Activated CD4-positive, alpha-beta T cell treated with anti-CD3 and anti-CD28 coated beads, Interleukin-10, Interleukin-2, amounts not matched to agents 100 ng/mL and 50 ng/mL, durations not matched to agents 16 hours and 8 hours (primary cell): ENCODE results near the gene NPSR1.
"Not testable (repeated sequence)": the region's sequence is repeated elsewhere in the genome, so short reads cannot be mapped to it uniquely, and the experiment has no call there.

Source experiments
- DNase-seq: peaks from one replicate; pipeline ENCODE4 v3.0.0-alpha.2; 2020

Gene NPSR1, protein sequence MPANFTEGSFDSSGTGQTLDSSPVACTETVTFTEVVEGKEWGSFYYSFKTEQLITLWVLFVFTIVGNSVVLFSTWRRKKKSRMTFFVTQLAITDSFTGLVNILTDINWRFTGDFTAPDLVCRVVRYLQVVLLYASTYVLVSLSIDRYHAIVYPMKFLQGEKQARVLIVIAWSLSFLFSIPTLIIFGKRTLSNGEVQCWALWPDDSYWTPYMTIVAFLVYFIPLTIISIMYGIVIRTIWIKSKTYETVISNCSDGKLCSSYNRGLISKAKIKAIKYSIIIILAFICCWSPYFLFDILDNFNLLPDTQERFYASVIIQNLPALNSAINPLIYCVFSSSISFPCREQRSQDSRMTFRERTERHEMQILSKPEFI

GRCh38 chr7:34657632-34658268, at the start of gene NPSR1:
TSS of gene NPSR1 (plus strand) at chr7:34658218. CDS start at chr7:34658413, 195 bp downstream.
- no peak for DNase-seq

DNA sequence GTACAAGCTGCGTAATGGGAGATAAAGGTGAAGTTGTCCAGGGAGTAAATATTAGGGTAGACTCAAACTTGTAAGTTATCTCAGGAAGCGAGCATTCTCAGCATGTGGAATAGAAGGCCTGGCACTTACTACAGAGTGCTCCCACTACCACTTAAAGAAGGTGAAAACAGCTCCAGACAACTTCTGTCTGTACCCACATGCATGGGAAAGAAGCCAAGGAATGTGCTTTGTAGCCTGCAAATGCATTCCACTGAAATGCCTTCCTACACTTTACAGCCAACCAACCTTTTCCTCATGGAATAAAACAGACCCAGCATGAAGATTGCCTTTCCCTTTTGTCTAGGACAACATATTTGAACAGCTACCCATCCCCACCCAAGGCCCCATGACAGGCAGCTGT, 45.4 kb upstream of the NPSR1 start:
- DNase-seq, result no peak

- DNase-seq, result no peak
These were observed 37.6 kb upstream of the NPSR1 start for GRCh38 chr7:34620425-34620824.

DNA sequence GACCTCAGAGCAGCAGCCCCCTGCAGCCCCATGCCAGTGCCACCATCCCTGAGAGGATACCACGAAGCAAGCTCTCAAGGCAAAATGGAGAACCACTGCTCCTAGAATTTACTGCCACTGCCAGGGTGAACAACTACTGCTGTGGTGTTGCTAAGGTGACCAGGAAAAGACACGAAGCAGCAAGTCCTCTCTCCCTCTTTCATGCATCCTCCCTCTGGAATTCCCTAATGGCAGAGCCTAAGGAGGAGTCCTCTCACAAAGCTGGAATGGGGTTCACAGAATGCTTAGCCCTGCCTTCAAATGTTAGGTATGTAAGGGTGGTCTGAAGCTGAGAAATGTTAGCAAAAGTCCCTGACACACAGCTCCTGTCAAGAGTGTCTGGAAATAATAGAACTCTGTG, 35.8 kb upstream of the NPSR1 start:
- DNase-seq, result no peak

DNA sequence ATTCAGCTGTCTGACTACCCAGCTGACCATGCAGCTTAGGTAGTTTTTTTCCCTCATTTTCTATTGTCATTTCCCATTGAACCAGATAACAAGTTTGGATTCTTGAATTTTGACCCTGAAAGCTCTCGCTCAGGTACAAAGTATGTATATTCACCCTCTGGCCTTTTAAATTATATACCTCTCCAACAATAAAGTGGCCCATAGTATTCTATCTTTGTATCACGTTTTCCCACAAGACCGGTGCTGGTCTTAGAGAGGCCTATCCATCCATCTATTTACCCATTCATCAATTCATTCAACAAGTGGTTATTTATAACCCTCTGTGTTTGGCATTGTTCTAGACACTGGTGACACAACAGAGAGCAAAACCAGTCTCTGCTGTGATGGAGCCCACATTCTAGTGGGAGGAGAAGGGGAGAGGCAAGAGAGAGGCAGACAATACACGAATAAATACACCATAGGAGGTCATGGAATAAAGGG, 35.2 kb upstream of the NPSR1 start:
- DNase-seq, result no peak

DNA sequence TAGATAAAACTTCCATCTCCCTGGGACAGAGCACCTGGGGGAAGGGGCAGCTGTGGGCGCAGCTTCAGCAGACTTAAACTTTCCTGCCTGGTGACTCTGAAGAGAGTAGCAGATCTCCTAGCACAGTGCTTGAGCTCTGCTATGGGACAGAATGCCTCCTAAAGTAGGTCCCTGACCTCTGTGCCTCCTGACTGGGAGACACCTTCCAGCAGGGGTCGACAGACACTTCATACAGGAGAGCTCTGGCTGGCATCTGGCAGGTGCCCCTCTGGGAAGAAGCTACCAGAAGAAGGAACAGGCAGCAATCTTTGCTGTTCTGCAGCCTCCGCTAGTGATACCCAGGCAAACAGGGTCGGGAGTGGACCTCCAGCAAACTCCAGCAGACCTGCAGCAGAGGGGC, 29.4 kb upstream of the NPSR1 start:
- not testable (repeated sequence) for DNase-seq

- no peak for DNase-seq
These were observed 5.2 kb upstream of the NPSR1 start for GRCh38 chr7:34652809-34653208.

- DNase-seq, result no peak
These were observed 4.2 kb upstream of the NPSR1 start for GRCh38 chr7:34653787-34654186.

GRCh38 chr7:34655384-34655783, 2.6 kb upstream of the NPSR1 start:
- DNase-seq, result no peak

- DNase-seq, result no peak
These were observed 2.0 kb upstream of the NPSR1 start for GRCh38 chr7:34656041-34656440.

DNA sequence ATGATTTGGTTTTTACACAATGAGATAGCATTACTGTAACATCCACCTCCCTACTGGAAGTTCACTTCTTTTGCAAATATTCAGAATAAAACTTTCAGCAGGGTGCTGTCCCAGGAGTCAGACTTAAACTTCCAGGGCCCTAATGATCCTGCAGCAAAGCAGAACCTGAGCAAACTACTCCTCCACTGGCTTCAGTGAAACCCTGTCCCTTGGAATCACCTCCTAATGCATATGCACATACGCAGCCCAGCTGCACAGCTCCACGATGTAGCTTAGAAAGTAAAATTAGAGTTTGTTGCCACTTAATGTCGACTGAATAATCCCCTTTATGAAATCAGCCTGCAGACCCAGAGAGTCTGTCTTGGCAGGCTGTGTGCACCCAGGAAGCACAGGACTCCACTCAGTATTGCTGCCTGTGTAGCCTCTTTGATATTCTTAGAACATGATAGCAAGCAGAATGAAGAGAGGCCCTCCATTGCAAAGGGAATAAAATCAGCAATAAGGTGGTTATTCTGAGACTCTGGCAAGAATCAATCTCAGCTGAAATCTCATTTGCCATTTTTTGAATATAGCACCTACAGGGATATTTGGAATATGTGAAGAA, 1.6 kb downstream of the NPSR1 start:
- DNase-seq, result no peak

DNA sequence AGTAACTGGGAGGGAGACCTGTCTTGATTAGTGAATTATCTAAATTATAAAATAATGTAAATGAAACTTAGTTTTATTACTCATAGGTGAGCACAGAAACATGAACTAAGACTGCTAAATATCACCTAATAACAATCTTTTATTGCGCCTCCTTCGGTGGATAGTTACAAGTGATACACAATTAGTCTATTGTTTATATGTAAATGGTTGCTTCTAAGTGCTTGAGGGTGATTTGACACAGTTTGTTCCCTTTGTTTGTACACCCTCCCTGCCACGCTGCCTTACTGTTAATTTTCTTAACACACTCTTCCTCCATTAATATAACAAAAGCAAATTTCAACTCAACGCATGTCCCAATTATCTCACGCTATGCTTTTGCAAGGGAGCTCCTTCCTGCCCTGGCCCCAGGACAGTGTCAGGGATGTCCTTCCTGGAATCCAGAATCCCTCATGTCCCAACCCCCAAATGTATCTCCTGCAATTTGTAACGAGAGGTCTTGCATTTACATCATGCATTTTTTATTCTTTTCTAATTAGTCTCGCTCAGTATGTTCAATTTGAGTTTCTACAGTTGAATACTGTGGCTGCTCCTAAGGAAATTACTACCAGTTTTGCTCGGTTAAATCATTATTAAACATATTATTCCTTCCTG, 4.2 kb downstream of the NPSR1 start:
- no peak for DNase-seq

DNA sequence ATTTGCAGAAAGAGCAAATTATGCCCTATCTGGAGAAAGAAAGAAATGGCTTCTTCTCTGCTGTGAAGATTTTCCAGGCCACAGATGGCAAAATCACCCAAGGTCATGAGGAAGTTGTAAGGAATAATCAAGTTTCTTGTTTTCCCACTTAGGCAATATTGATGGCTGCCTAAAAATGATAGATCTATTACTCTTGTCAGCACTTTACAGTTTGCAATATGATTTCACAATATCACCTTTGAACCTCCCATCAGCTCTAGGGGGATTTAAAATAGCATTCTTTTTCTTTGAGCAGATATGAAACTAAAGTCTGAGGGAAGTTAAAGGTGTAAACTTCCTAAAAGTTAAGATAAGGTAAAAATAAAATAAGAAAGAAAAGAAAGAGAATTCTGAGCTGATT, 6.7 kb downstream of the NPSR1 start:
- no peak for DNase-seq

DNA sequence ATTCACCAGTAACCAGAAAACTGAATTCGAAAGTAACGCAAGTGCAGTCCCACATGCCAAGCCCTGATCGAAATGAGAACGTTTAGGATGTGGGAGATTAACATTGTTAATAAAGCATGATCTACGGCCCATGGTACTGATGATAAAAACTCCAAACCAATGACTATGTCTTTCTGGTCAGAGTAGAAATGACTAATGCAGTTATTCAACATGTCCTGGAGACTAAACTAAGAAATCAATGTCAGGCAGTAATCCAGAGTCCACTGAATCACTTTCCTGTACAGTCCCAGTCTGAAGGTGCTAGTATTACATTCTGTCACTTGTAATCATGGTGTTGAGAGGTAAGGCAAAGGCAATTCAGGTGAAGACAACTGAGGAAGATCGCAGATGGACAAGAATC, 14.4 kb downstream of the NPSR1 start:
- DNase-seq, result no peak

DNA sequence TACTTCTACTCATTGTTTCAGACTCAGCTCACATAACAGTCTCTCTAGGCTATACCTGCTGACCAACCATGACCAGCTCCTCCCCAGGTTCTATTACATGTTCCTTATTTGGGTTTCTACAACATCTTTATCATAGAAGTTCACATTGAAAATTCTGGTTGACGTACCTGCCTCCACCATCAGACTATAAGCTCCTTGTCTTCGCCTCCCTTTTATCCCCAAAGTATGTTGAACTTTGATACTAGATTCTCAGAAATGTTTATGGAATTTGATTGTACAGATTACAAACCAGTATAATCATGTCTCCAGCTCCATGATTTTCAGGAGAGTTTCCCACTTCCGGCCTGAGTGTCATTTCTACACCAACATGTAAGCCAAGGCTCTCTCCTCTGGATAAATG, 15.0 kb downstream of the NPSR1 start:
- no peak for DNase-seq

DNA sequence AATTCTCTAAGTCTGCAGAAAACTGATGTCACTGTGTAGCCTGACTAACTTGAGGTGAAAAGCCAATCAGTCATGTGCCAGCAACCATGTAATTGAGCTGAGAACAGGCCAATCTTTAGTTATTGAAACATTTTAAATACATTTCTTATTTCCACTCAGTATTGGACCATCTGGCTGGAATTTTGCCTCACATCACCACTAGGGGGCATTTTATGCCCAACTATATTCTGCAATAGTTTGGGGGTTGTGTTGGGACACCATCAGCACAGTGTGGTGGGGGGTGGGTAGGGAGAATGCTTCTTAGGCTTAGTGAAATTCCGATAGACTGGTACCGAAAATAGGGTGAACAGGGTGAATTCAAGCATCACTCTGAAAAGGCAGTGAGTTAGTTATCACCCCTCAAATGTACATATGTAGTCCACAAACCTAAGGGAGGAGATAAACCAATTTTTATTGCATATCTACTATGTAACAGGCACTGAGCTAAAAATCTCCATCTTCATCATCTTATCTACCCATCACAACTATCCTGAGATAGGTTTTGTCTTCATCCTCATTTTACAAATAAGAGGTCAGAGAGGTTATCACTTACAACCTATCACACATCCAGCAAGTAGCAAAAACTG, 17.8 kb downstream of the NPSR1 start:
- peak; percentile 39 for DNase-seq

- DNase-seq, result no peak
These were observed 19.5 kb downstream of the NPSR1 start for GRCh38 chr7:34677491-34677890.

DNA sequence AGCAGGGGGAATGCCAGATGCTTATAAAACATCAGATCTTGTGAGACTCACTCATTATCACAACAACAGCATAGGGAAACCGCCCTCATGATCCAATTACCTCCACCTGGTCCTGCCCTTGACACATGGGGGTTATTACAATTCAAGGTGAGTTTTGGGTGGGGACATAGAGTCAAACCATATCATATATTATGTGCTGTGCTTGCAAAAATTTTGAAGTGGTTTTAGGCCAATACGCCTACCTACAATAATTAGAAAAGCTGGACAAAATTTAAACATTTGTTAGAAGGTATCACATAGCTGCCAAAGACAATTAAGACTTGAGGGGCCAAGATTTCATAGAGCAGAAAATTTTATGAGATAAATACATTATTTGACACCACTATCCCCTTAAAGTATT, 29.5 kb downstream of the NPSR1 start:
- DNase-seq, result no peak

GRCh38 chr7:34696415-34696814, 38.4 kb downstream of the NPSR1 start:
- DNase-seq, result no peak

DNA sequence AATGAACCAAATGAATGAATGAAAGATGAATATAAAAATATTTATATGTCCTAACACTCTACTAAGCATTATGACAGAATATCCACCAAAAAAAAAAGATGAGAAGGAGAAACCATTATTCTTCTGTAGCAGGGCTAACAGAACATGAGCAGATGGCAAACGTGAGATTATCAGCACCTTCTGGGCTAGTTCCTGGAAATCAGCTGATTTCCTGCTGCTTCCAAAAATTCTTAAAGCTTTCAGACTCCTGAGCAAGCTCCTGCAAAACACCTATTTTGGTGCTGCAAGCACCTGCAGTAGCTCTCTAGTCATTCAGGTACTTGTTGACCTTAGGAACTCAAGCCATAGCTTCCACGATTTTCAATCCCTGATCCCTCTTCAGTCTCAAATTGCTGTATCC, 51.8 kb downstream of the NPSR1 start:
- no peak for DNase-seq

- DNase-seq, result peak; percentile 52
These were observed 60.8 kb downstream of the NPSR1 start for GRCh38 chr7:34718867-34719266.

DNA sequence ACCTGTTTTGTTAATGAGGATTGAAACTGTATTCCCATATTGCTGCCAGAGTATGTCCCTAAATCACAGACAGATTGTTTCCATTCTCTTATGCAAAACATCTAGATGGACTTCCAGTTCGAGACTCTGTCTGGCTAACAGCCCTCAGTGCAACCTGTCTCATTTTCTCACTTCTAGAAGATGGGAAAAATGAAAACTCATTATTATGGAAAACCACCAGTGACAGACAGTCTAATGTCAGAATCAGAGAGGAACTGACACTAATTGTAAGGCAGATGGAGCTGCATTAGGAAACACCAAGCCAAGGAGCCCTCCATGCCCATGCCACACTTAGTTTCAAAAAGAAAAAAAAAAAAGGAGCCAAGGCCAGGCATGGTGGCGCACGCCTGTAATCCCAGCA, 61.6 kb downstream of the NPSR1 start:
- no peak for DNase-seq

DNA sequence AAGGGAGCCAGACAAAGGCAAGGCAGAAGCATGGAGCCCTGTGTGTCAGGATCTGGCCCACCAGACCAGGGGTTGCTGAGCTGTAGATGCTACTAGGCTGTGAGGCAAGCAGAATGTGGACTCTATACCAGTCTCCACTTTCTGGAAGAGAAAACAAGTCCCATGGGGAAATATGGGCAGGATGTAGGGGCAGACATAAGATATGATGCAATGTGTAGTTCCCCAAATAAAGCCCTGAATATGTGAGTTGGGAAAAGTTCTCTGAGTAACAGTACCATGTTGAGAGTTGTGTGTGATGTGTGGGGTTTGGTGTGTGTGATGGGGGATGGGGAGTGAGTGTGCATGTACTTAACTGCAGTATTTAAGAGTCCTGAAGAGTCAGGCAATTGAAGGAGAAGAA, 62.3 kb downstream of the NPSR1 start:
- DNase-seq, result no peak
